Lung (tissue), 13 donors: ENCODE results near the gene HDAC1. TPM values are rescaled to one million over a fixed set of nuclear protein-coding genes. Genes with fewer than 3 reads are reported as not detected.

Source experiments
- ATAC-seq: fragments of 200-7000 bp; cut with Tn5 transposase; one replicate; pipeline ENCODE4 v1.9.1; 2020; ENCODE audit warnings: moderate number of reproducible peaks; ENCODE audit not compliant: insufficient read depth, low FRiP score
- DNase-seq, 3 donors: peaks; one replicate each; pipeline ENCODE4 v3.0.0-alpha.2; 2013 to 2017
- H3K27ac ChIP-seq, 2 donors: one replicate each; pipeline ENCODE4 v1.5.1; 2013; ENCODE audit warnings: mild to moderate bottlenecking in 2 of 2, moderate library complexity in 2 of 2, control low read depth in 1 of 2, inconsistent platforms in 1 of 2, low read depth in 1 of 2, low read length in 1 of 2
- H3K27me3 ChIP-seq, 3 donors: one replicate each; pipeline ENCODE4 v1.5.1; 2013; ENCODE audit warnings: low read length in 2 of 3; ENCODE audit not compliant: control insufficient read depth in 3 of 3, insufficient read depth in 3 of 3
- H3K36me3 ChIP-seq, 4 donors: one replicate each; pipeline ENCODE4 v1.5.1; 2013; ENCODE audit warnings: low read length in 4 of 4, mild to moderate bottlenecking in 1 of 4, moderate library complexity in 1 of 4; ENCODE audit not compliant: control insufficient read depth in 4 of 4, insufficient read depth in 4 of 4
- H3K4me1 ChIP-seq, 5 donors: one replicate each; pipeline ENCODE4 v1.5.1; 2013; ENCODE audit warnings: low read length in 5 of 5, mild to moderate bottlenecking in 2 of 5, moderate library complexity in 1 of 5; ENCODE audit not compliant: control insufficient read depth in 5 of 5, insufficient read depth in 5 of 5
- H3K4me3 ChIP-seq: one replicate; pipeline ENCODE4 v1.5.1; 2013; ENCODE audit warnings: mild to moderate bottlenecking, control low read depth, moderate library complexity
- H3K9ac ChIP-seq, 2 donors: one replicate each; pipeline ENCODE4 v1.5.1; 2013; ENCODE audit warnings: low read length in 2 of 2, control low read depth in 1 of 2; ENCODE audit not compliant: insufficient read depth in 1 of 2
- H3K9me3 ChIP-seq, 4 donors: one replicate each; pipeline ENCODE4 v1.5.1; 2013; ENCODE audit warnings: low read length in 3 of 4, mild to moderate bottlenecking in 1 of 4, moderate library complexity in 1 of 4; ENCODE audit not compliant: control insufficient read depth in 4 of 4, insufficient read depth in 3 of 4
- WGBS, 2 donors: extraction: QIAGEN DNeasy Blood & Tissue Kit; methylation state at CpG; one replicate each; pipeline ENCODE4 v1.1.7; 2013; 5-methylcytosine and 5-hydroxymethylcytosine counted together
- polyA plus RNA-seq, 2 donors: library from polyadenylated mRNA; stranded (reverse); fragments of 200-250 nt; gene quantifications; one replicate each; pipeline ENCODE4 v1.2.1, GENCODE V29; 2013
- small RNA-seq: library from RNA; depleted of rRNA; stranded (forward); fragments of <200 nt; gene quantifications from one replicate; pipeline ENCODE3, GENCODE V24; 2014; ENCODE audit warnings: low replicate concordance
- total RNA-seq, 2 donors: library from RNA; depleted of rRNA in 1 of 2; stranded (reverse); fragments of >200 nt in 1 of 2; gene quantifications; one replicate each; pipeline ENCODE4 v1.2.1, GENCODE V29; 2014 to 2021
- TF ChIP-seq, protein P1 (sequence below): IDR thresholded peaks from 2 replicates; pipeline ENCODE4 v1.5.1; 2012; ENCODE audit warnings: mild to moderate bottlenecking; ENCODE audit errors: control extremely low read depth, extremely low read depth
- donor health status: control.
- donor health status: control.
- donor health status: Bipolar disorder and iron deficiency.
- donor health status: healthy.
- donor health status: DM: yes; HTN: yes; CAD: no.

HDAC1 gene
- total and polyA plus RNA-seq, 4 donors: 47.3 to 90.4 (median 72.5) TPM

- no peaks in the 10 kb centered on the region for H3K27me3 ChIP-seq
- no peaks in the 10 kb centered on the region for H3K9me3 ChIP-seq
- H3K36me3 ChIP-seq: peaks cover 51 to 70% (median 63%) of the 10 kb centered on the region in 4 donors
- TF ChIP-seq, protein P1, sequence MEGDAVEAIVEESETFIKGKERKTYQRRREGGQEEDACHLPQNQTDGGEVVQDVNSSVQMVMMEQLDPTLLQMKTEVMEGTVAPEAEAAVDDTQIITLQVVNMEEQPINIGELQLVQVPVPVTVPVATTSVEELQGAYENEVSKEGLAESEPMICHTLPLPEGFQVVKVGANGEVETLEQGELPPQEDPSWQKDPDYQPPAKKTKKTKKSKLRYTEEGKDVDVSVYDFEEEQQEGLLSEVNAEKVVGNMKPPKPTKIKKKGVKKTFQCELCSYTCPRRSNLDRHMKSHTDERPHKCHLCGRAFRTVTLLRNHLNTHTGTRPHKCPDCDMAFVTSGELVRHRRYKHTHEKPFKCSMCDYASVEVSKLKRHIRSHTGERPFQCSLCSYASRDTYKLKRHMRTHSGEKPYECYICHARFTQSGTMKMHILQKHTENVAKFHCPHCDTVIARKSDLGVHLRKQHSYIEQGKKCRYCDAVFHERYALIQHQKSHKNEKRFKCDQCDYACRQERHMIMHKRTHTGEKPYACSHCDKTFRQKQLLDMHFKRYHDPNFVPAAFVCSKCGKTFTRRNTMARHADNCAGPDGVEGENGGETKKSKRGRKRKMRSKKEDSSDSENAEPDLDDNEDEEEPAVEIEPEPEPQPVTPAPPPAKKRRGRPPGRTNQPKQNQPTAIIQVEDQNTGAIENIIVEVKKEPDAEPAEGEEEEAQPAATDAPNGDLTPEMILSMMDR: no peak
- H3K27ac ChIP-seq: no peak overlapping the region
- 94 to 97% methylated on average over 12 of the region's 12 CpGs for WGBS, 2 donors
- no peak for DNase-seq
- H3K4me1 ChIP-seq: peaks cover 0 to 2% (median 0%) of the 10 kb centered on the region in 5 donors
- no peak for ATAC-seq
- no peak overlapping the region for H3K4me3 ChIP-seq
- H3K9ac ChIP-seq: no peak overlapping the region
Observed at GRCh38 chr1:32377541-32378220, 85.8 kb downstream of the HDAC1 start.

DNA sequence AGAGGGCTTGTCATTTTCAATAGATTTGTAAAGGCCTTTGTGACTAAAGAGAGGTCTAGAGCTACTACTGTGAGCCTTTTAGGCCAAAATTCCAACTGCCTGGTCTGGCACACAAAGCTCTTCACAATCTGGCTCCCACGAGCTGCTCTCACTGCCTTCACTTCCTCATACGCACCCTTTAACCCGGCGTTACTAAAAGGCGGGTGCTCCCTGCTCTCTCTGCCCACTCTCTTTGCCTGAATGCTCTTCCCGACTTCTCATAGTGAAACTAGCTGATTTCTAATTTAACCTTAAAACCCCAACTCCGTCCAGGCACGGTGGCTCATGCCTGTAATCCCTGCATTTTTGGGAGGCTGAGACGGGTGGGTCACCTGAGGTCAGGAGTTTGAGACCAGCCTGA lies 88.2 kb downstream of the HDAC1 start:
- Histone ChIP-seq H3K27ac (no peak overlapping the region), H3K36me3 (peaks cover 51 to 66% (median 57%) of the 10 kb centered on the region in 4 donors), H3K9me3 (no peaks in the 10 kb centered on the region), H3K9ac (no peak overlapping the region), H3K4me3 (no peak overlapping the region), H3K27me3 (no peaks in the 10 kb centered on the region), H3K4me1 (peaks cover 0 to 2% (median 0%) of the 10 kb centered on the region in 5 donors)
- no peak for ATAC-seq
- DNase-seq: no peak
- WGBS, 2 donors: 92 to 95% methylated on average over 9 of the region's 9 CpGs
- TF ChIP-seq, protein P1: no peak

Small RNAs within 50 kb of the gene (small RNA-seq; reads per million reads assigned to genes)
- gene RF00017 (not detected), gene RF00019 (not detected)

Other genes with a start within 250 kb of the HDAC1 start
- gene TMEM39B, start 219.1 kb upstream of the HDAC1 start, total RNA-seq: 10 to 100 TPM in 1 of 2 donors, 1 to 10 TPM in 1; 7.6 to 23.8 TPM
- 10 to 100 TPM; 12.3 to 14.8 TPM for gene TMEM39B, start 219.1 kb upstream of the HDAC1 start, polyA plus RNA-seq
- 10 to 100 TPM; 35.1 to 54.0 TPM for gene KPNA6, start 184.0 kb upstream of the HDAC1 start, total RNA-seq
- 10 to 100 TPM in 1 of 2 donors, 1 to 10 TPM in 1; 7.9 to 11.3 TPM for gene KPNA6, start 184.0 kb upstream of the HDAC1 start, polyA plus RNA-seq
- gene TXLNA, start 112.4 kb upstream of the HDAC1 start, total RNA-seq: 10 to 100 TPM; 39.1 to 55.6 TPM
- 10 to 100 TPM; 22.2 to 22.8 TPM for gene TXLNA, start 112.4 kb upstream of the HDAC1 start, polyA plus RNA-seq
- gene CCDC28B, start 91.5 kb upstream of the HDAC1 start, total RNA-seq: 10 to 100 TPM in 1 of 2 donors, 1 to 10 TPM in 1; 4.4 to 12.5 TPM
- gene CCDC28B, start 91.5 kb upstream of the HDAC1 start, polyA plus RNA-seq: 1 to 10 TPM; 5.6 to 5.8 TPM
- 1 to 10 TPM; 2.4 to 3.8 TPM for gene IQCC, start 86.4 kb upstream of the HDAC1 start, total RNA-seq
- gene IQCC, start 86.4 kb upstream of the HDAC1 start, polyA plus RNA-seq: 1 to 10 TPM; 1.6 to 2.5 TPM
- gene DCDC2B, start 83.0 kb upstream of the HDAC1 start, total RNA-seq: 1 to 10 TPM; 7.2 to 10.0 TPM
- 1 to 10 TPM; 3.5 to 4.3 TPM for gene DCDC2B, start 83.0 kb upstream of the HDAC1 start, polyA plus RNA-seq
- 10 to 100 TPM; 29.8 to 30.2 TPM for gene TMEM234, start 69.7 kb upstream of the HDAC1 start, total RNA-seq
- 10 to 100 TPM; 17.1 to 17.5 TPM for gene TMEM234, start 69.7 kb upstream of the HDAC1 start, polyA plus RNA-seq
- gene EIF3I, start 69.7 kb upstream of the HDAC1 start, total RNA-seq: 100 to 1,000 TPM in 1 of 2 donors, 10 to 100 TPM in 1; 81.0 to 153 TPM
- gene EIF3I, start 69.7 kb upstream of the HDAC1 start, polyA plus RNA-seq: 100 to 1,000 TPM; 218 to 255 TPM
- 1 to 10 TPM; 2.6 to 5.4 TPM for gene FAM167B, start 44.9 kb upstream of the HDAC1 start, total RNA-seq
- 10 to 100 TPM in 1 of 2 donors, 1 to 10 TPM in 1; 5.9 to 30.5 TPM for gene FAM167B, start 44.9 kb upstream of the HDAC1 start, polyA plus RNA-seq
- 1 to 10 TPM; 3.5 to 8.9 TPM for gene LCK, start 40.8 kb upstream of the HDAC1 start, total RNA-seq
- 1 to 10 TPM; 2.4 to 5.0 TPM for gene LCK, start 40.8 kb upstream of the HDAC1 start, polyA plus RNA-seq
- 10 to 100 TPM; 37.9 to 78.4 TPM for gene MARCKSL1, start 44.1 kb downstream of the HDAC1 start, total RNA-seq
- gene MARCKSL1, start 44.1 kb downstream of the HDAC1 start, polyA plus RNA-seq: 10 to 100 TPM; 28.4 to 41.2 TPM
- 1 to 10 TPM; 2.2 to 7.0 TPM for gene FAM229A, start 70.4 kb downstream of the HDAC1 start, total RNA-seq
- gene FAM229A, start 70.4 kb downstream of the HDAC1 start, polyA plus RNA-seq: 1 to 10 TPM; 3.2 to 7.2 TPM
- 1 to 10 TPM in 1 of 2 donors, under 1 TPM in 1; 0.46 to 1.4 TPM for gene TSSK3, start 70.5 kb downstream of the HDAC1 start, total RNA-seq
- 1 to 10 TPM in 1 of 2 donors, under 1 TPM in 1; 0.37 to 1.0 TPM for gene TSSK3, start 70.5 kb downstream of the HDAC1 start, polyA plus RNA-seq
- gene BSDC1, start 102.4 kb downstream of the HDAC1 start, total RNA-seq: 10 to 100 TPM; 58.7 to 80.5 TPM
- gene BSDC1, start 102.4 kb downstream of the HDAC1 start, polyA plus RNA-seq: 10 to 100 TPM; 32.8 to 38.0 TPM
- under 1 TPM; 0.03 to 0.09 TPM for gene ZBTB8B, start 173.0 kb downstream of the HDAC1 start, total RNA-seq
- gene ZBTB8B, start 173.0 kb downstream of the HDAC1 start, polyA plus RNA-seq: under 1 TPM; under 0.01 to 0.02 TPM
- 10 to 100 TPM in 1 of 2 donors, 1 to 10 TPM in 1; 8.4 to 13.9 TPM for gene ZBTB8A, start 247.3 kb downstream of the HDAC1 start, total RNA-seq
- 1 to 10 TPM; 2.7 to 2.9 TPM for gene ZBTB8A, start 247.3 kb downstream of the HDAC1 start, polyA plus RNA-seq